ENCODE measurements around the gene OR2A25. TPM values are rescaled to one million over a fixed set of nuclear protein-coding genes. Genes with fewer than 3 reads are reported as not detected.

The OR2A25 gene, protein sequence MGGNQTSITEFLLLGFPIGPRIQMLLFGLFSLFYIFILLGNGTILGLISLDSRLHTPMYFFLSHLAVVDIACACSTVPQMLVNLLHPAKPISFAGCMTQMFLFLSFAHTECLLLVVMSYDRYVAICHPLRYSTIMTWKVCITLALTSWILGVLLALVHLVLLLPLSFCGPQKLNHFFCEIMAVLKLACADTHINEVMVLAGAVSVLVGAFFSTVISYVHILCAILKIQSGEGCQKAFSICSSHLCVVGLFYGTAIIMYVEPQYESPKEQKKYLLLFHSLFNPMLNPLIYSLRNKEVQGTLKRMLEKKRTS
- not detected in 2 replicates for total RNA-seq (ENCODE audit: low replicate concordance)
- long read RNA-seq, result 0 reads

DNA sequence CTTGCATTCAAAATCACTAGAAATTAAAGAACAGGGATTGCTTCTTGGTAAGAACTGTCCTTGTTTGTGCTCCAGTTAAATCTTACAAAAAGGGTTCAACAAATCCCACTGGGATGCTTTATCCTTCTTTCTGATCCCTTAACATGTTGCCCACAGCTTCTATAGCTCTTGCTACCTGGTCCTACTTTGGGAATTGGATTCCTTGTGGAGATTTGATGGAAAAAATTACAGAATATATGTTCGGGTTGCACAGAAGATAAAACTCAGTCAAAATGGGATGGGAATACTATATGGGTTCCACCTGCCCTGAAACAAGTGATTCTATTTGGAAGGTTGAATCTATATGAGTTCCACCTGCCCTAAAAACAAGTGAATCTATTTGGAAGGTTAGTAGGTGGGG, at the start of gene OR2A25:
Gene OR2A25, plus strand, starts transcription at position 301 of the 400 bp plus-strand sequence. CDS start 4,409 bp downstream, outside the sequence.
- DNase-seq (ENCODE audit: extremely low spot score, unreplicated experiment), result no peak
- no peaks in the 10 kb centered on the region for H3K9me3 Mint-ChIP-seq
- no peak within 1 kb of the TSS for H3K4me3 Mint-ChIP-seq
- no peaks in the 10 kb centered on the region for H3K36me3 Mint-ChIP-seq
- TF ChIP-seq, protein P1, sequence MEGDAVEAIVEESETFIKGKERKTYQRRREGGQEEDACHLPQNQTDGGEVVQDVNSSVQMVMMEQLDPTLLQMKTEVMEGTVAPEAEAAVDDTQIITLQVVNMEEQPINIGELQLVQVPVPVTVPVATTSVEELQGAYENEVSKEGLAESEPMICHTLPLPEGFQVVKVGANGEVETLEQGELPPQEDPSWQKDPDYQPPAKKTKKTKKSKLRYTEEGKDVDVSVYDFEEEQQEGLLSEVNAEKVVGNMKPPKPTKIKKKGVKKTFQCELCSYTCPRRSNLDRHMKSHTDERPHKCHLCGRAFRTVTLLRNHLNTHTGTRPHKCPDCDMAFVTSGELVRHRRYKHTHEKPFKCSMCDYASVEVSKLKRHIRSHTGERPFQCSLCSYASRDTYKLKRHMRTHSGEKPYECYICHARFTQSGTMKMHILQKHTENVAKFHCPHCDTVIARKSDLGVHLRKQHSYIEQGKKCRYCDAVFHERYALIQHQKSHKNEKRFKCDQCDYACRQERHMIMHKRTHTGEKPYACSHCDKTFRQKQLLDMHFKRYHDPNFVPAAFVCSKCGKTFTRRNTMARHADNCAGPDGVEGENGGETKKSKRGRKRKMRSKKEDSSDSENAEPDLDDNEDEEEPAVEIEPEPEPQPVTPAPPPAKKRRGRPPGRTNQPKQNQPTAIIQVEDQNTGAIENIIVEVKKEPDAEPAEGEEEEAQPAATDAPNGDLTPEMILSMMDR (conservative IDR thresholded peaks at IDR 0.05), result no peak
- H3K27ac Mint-ChIP-seq, result no peak within 1 kb of the TSS
- no peaks in the 10 kb centered on the region for H3K4me1 Mint-ChIP-seq (ENCODE audit: unreplicated experiment)
- peaks cover 4% of the 10 kb centered on the region for H3K27me3 Mint-ChIP-seq

DNA sequence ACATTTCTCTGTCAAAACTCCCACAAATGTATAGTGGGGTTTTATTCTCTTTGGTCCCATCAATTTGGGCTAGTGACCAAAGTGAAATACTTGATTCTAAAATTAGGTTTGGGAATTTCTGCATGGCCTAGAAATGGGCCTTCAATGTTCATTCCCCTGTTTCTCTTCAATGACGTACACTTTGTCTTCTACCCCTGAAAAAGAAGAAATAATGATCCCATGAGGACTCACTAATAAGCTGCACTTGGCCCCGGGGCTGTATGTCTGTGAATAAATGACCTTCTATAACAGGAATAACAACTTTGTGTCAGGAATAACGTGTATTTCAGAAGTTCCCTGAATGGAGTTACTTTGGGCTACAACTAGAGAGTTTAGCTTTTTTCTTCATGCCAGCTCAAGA, 49.3 kb upstream of the OR2A25 start:
- Mint-ChIP-seq H3K27ac (no peak overlapping the region), H3K4me3 (no peak overlapping the region), H3K9me3 (peaks cover 4% of the 10 kb centered on the region), H3K4me1 (ENCODE audit: unreplicated experiment) (peaks cover 5% of the 10 kb centered on the region), H3K27me3 (no peaks in the 10 kb centered on the region), H3K36me3 (no peaks in the 10 kb centered on the region)
- TF ChIP-seq, protein P1 (conservative IDR thresholded peaks at IDR 0.05), result no peak
- no peak for DNase-seq (ENCODE audit: extremely low spot score, unreplicated experiment)

DNA sequence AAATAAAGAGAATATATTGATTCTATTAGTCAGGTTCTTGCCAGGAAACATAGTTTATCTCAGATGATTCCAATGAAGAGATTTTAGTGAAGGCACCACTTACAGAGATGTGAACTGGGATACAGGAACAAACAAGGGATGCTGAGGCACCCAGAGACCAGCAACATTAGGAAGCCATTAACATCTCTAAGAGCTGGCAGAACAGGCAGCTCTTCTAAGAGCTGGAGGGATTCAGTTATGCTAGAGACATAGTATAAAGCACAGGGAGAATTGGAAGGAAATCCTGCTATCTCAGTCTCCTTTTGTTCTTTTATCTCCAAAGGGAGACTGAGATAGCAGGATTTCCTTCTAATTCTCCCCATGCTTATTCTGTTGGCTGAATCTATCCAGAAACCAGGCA, 47.4 kb upstream of the OR2A25 start:
- H3K4me3 Mint-ChIP-seq, result no peak overlapping the region
- no peak for DNase-seq (ENCODE audit: extremely low spot score, unreplicated experiment)
- peaks cover 4% of the 10 kb centered on the region for H3K9me3 Mint-ChIP-seq
- H3K27me3 Mint-ChIP-seq, result no peaks in the 10 kb centered on the region
- H3K27ac Mint-ChIP-seq, result no peak overlapping the region
- TF ChIP-seq, protein P1 (conservative IDR thresholded peaks at IDR 0.05), result no peak
- H3K4me1 Mint-ChIP-seq (ENCODE audit: unreplicated experiment), result peaks cover 5% of the 10 kb centered on the region
- H3K36me3 Mint-ChIP-seq, result no peaks in the 10 kb centered on the region

DNA sequence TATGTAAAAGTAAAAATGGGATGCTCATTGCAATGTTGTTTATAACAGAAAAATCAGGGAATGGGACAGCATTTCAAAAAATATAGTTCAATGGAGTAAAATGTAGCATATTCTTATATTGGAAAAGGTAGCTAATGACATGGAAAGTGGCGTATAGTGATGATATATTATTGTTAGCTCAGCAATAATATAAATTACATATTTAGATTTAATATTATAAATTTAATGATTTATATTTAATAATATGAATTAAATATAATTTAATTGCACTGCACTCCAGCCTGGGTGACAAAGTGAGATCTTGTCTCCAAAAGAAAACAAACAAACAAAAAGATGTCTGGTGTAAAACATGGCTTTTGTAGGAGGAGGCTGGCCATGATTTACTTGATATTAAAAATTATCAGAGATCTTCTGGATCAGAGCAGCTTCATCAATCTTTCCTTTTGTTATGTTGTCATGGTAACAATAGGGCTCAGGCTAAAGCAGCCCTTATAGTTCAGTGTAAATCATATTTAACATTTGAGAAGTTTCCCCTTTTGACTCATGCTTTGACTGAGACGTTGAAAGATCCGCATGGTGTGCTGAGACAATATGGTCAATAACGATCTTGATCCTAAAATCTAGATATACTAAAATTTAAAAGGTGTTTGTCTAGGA, 46.3 kb upstream of the OR2A25 start:
- H3K27ac Mint-ChIP-seq, result no peak overlapping the region
- H3K4me3 Mint-ChIP-seq, result no peak overlapping the region
- H3K4me1 Mint-ChIP-seq (ENCODE audit: unreplicated experiment), result peaks cover 5% of the 10 kb centered on the region
- DNase-seq (ENCODE audit: extremely low spot score, unreplicated experiment), result no peak
- no peaks in the 10 kb centered on the region for H3K27me3 Mint-ChIP-seq
- no peaks in the 10 kb centered on the region for H3K36me3 Mint-ChIP-seq
- TF ChIP-seq, protein P1 (conservative IDR thresholded peaks at IDR 0.05), result no peak
- peaks cover 4% of the 10 kb centered on the region for H3K9me3 Mint-ChIP-seq

DNA sequence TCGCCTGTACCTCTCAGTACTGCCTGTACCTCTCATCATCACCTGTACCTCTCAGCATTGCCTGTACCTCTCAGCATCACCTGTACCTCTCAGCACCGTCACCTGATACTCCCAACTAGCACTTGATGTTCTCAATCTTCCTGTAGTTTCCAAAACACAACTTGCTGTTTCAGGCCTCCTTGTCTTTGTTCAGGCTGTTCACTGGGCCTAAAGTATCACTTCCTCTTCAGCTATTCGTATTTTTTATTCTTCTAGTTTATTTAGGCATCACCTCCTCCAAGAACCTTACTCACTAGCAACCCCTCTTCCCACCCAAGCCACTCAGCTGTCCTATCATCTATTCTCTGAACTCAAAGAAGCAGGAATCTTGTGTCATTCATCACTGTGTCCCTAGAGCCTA, 45.4 kb upstream of the OR2A25 start:
- Mint-ChIP-seq H3K9me3 (no peaks in the 10 kb centered on the region), H3K4me3 (no peak overlapping the region), H3K27ac (no peak overlapping the region), H3K36me3 (no peaks in the 10 kb centered on the region), H3K4me1 (ENCODE audit: unreplicated experiment) (peaks cover 4% of the 10 kb centered on the region), H3K27me3 (no peaks in the 10 kb centered on the region)
- TF ChIP-seq, protein P1 (conservative IDR thresholded peaks at IDR 0.05), result no peak
- no peak for DNase-seq (ENCODE audit: extremely low spot score, unreplicated experiment)

Data from type B pancreatic cell (in vitro differentiated cells).